ENCODE measurements around the gene DGCR2. TPM values are rescaled to one million over a fixed set of nuclear protein-coding genes. Genes with fewer than 3 reads are reported as not detected.

Gene DGCR2
- total RNA-seq, 1 donor from 2014 or later, result 36.4 TPM

DNA sequence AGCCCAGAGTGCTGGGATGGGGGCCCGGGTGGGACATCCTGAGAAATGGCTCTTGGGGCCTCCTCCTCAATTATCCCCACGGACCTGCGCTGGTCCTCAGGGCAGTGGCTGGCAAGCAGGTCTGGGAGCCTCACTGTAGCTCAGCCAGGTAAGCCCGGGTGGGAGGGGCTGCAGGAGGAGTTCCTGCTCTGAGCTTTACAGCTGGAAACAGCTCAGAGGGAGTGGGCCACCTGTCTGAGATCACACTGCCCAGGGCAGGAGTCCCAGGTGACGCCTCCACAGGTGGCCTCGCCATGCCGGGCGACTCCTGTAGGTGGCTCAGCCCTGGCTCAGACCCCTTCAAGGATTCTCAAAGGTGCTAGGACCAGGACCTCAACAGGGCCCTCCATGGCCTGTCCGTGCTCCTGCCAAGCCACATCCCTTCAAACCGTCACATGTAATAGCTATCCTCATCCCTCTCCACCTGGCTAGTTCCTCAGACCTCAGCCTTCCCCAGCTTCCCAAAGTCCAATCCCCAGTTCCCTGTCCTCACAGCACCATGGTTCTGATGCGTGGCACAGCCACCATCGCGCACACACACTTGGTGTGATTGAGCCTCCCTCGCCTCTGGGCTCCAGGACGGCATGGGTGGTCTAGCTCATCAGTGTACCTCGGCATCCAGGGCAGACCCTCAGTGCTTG is 5.3 kb upstream of the DGCR2 start:
- no peak for DNase-seq (ENCODE audit: low read depth, low spot score)

DNA sequence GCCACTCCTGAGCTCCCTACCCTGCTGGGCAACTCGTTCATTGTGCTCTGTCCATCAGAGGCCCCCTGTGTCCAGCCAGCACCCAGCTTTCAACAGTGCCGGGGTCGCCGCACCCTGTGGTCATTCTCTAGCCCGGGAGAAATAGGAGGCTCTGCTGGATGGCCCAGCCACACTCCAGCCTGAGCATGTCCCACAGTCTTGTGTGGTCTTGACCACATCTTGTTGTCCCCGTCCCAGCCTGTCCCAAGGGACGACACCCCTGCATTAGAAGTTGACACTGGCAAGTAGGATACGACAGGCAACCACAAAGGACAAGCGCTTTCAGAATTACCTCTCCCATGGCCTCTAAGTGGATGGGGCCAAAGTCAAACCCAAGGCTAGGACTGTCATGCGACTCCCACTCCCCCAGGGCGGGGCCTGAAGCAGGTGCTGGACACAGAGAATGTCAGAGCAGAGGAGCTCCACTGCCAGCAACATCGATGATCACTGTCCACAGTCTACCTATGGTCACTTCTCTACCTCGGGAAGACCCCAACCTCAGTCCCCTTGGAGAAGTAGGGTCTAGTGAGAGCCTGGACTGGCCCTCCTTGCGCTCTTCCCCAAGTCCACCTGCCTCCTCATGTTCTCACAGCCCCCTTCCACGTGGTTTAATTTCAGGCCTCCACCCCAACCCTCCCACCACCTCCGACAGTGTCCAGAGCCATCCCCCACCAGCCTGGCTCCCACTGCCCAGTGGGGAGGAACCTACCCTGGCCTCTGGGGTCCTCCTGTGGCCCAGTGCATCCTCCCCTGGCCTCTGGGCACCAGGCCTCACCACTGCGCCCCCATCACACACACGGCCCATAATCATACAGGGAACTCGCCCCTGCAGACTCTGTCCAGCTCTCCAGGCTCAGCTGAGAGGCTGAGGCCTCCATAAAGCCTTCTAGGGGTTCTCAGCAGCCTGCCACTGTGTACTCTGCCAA is 4.4 kb upstream of the DGCR2 start:
- DNase-seq (ENCODE audit: low read depth, low spot score), result no peak

DNA sequence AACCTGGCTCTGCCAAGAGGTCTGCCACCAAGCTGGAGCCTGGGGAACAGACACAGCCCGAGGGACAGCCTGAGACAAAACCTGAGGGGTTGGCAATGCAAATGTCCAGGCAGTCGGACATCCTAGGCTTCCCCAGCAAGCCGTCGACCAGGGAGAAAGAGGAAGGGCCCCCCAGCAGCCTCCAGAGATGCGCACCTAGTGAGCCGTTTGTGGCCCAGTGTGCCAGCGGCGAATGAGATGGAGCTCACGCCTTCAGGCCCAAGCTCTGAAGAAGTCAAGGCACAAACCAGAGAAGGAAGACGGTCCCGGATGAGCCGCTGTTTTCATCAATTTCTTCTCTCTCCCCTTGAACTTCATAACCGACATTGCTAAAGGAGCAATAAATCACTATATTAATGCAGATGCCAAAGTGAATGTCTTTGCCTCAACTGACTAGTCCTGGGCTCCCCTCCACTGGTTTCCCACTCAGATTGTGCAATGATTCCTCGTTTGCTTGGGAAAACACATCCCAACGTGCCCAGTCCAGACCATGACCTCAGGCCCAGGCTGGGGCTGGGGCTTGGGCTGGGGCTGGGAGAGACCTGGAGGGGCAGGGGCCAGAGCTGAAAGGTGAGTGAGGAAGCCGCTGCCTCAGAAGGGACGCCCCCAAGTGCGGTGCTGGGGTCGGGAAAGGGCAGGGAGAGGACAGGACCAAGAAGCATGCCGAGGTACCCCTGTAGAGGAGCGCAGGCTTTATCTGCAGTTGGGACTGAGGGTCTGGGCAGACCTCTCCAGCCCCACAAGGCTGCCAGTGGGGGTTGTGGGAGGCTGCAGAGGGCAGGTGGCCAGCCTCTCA is 3.5 kb upstream of the DGCR2 start:
- no peak for DNase-seq (ENCODE audit: low read depth, low spot score)

DNA sequence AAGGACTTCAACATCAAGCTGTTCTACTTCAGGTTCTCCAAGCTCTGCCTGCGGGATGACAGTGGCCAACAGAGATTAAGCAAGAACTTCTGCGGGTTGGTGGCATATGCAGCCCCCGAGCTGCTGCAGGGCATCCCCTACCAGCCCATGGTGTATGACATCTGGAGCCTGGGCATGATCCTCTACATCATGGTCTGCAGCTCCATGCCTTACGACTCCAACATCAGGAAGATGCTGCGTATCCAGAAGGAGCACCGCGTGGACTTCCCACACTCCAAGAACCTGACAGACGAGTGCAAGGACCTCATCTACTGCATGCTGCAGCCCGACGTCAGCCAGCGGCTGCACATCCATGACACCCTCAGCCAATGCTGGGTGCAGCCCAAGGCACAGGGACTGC is 2.8 kb upstream of the DGCR2 start:
- DNase-seq (ENCODE audit: low read depth, low spot score), result no peak

DNA sequence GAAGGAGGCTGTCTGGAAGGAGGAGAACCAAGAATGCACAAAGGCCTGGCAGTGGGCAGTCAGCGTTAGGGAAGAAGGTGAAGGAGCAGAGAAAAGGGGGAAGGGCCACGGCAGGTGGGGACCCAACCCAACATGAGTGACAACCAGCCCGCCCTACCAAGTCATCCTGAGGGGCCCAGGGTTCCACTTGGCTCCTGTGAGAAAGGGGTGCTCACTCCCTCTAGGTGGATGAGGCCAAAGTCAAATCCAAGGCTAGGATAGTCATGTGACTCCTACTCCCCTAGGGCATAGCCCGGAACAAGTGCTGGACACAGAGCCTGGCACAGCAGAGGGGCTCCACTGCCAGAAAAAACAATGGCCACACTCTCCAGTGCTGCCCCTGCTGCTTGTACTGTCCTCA is 2.2 kb upstream of the DGCR2 start:
- DNase-seq (ENCODE audit: low read depth, low spot score), result no peak

DNA sequence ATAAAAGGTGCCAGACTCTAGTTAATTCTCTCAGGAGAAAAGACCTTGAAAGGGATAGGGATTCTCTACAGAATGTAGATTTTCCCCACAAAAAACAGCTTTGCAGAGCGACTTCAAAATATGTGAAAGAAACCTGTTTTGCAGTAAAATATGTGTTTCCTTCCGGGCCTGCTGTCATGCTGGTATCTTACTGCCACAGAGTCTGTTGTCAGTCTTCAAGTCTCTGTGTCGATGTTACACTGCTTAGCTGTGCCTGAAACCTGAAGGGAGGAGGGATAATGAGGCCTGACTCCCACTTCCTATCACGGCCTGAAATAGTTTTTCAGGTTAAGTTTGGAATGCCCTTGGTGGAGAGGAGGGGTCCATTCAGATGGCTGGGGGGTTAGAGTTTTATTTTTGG is 1.7 kb upstream of the DGCR2 start:
- DNase-seq (ENCODE audit: low read depth, low spot score), result no peak

DNA sequence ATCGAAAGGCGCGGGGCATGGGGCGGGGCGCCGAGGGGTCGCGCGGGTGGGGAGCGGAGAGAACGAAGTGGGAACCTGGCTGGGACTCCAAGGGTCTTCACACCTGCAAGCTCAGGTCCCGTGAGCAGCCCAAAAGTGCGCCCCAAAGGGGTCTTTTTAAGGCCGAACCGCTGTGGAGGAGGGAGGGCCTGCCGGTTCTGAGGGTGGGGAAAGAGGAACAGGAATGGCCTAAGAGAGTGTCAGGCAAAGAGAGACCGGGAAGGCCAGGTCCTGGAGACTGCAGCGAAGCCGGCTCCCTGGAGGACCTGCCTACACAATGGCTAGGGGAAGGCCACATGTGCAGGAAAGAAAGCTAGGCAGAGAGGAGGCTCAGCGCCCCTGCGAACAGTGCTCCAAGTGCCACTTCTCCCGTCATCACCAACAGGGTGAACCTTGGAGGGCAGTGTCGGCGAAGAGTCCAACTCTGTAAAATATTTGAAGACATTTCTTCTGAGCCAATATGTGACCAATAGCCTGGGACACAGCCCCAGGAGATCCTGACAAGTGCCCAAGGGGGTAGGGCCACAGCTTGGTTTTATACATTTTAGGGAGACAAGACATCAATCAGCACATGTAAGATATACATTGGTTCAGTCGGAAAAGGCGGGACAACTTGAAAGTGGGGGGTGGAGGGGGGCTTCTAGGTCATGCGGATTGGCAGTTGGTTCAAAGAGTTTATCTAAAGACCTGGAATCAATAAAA is 710 bp upstream of the DGCR2 start:
- DNase-seq (ENCODE audit: low read depth, low spot score), result no peak

DNA sequence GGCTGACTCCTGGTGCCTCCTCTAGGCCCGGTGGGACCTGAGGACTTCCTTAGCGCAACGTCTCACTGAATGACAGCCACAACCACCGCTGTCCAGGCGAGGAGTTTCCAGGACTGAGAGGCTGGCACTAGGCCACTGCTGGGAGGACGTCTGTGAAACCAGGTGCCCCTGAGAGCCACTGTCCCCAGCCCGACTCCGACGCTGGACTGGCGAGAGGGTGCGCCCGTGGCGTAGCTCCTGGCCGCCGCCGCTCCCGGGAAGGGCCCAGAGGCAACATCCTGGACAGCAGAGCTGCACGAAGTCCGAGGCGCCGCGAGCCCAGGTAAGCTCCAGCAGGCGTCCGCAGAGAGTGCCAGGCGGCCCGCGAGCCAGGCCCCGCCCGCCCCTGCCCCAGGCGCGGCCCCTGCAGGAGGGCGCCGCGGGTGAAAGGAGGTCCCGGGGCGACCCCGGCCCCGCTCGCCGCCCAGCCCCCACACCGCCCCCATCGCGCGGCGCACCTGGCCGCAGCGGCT is 525 bp downstream of the DGCR2 start:
- no peak for DNase-seq (ENCODE audit: low read depth, low spot score)

DNA sequence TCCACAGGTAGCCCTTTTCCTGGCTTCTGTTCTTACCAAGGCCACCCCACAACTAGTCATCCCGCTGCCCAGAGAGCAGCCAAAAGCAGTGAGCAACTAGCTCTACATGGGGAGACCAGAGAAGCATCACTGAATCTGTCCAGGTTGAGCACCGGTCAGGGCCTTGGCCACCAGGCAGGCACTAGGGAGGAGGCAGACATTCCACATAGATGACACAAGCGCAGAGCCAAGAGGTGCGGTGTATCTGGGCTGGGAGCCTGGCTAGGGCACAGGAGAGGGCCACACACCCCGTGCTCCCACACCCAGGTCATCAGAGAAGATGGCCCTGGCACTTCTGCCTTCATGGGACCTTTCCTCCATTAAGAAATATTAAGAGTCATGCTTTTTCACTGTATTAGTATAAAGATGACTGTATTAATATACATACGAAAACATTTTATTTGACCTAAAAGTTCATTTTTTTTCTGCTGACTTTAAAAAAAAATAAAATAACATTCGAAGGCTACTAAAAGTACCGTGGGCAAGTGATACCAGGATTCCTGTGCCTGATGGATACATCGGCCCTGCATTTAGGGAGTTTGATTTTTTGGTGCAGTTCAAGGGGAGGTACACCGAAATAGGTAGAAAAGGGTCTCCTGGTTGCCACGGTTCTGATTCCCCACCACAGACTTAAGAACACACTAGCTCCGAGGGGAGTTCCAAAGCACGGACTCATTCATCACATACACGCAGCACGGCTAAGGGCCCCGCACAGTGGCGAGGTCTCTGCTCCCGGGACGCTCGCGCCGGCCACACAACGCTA is 1.2 kb downstream of the DGCR2 start:
- DNase-seq (ENCODE audit: low read depth, low spot score), result no peak

DNA sequence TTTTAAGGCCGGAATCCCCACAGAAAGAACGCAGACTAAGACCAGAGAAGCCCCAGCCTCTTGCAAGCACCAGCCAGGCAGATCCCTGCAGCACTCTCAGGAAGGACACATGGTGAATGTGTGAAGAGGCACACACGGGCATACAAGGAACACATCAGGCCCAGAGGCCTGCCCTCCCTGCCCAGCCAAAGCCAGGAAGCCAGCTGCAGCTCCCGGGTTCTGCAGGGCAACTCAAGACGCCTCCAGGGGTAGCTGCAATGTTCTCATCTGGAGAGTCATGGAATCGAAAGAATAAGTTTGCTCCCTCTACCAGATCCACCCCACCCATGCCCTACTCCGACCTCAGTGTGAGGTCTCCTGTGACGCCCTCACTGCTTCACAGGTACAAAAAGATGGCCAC is 2.3 kb downstream of the DGCR2 start:
- DNase-seq (ENCODE audit: low read depth, low spot score), result no peak

DNA sequence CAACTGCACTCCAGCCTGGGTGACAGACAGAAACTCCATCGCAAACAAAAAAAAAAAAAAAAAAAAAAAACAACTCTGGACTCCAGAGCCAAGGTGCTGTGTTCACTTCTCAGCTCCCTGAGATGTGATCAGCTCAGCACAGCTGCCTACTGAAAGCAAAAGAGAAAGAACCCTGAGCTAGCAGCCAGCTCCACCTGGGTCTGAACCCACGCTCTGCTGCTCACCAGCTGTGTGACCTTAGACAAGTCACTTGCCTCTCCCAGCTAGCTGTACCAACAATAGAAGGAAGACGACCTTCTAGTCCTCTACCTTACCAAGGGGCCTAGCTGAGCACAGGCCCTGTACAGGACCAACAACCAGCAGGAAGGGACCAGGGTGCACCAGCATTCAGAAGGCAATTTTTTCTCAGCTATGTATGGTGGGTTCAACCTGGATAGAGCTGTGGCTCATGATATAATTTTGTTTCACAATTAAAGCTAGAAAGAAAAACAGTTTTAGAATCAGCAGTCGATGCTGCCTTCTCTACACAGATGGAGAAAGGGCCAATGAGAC is 3.8 kb downstream of the DGCR2 start:
- no peak for DNase-seq (ENCODE audit: low read depth, low spot score)

DNA sequence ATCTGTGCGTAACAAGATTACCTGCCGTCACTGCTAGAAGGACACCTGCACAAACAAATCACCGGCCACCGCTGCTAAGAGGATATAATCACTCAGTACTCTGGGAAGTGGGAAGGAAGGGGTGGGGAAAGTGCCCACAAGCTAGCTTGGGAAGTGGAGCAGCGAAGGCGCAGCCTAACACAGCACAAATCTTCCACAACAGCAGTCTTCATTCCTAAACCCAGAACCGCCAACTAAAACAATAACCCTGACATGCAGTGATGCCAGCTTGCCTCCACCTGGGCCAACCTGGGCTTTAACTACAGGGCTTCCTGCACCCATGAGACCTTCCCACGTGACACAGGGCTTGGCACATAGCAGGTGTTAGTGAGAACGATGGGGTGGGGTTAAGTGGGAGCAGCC is 5.1 kb downstream of the DGCR2 start:
- DNase-seq (ENCODE audit: low read depth, low spot score), result no peak

DNA sequence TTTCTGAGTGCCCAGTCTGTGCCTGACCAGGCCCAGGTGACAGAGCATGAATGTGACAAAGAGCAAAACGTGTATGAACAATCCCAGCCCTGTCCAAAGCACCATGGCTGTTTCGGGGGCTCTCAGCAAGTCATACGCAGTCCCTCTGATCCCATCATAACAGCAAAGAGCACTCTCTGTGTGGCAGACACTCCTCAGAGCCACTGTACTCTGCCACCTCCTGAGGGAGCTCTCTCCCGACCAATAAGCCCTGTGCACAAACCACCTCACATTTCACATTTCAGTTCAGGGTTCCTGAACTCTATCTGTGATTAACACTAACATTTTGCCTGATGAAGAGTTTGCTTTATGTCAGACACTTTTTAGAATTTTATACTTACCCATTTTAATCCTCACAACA is 6.6 kb downstream of the DGCR2 start:
- DNase-seq (ENCODE audit: low read depth, low spot score), result no peak

DNA sequence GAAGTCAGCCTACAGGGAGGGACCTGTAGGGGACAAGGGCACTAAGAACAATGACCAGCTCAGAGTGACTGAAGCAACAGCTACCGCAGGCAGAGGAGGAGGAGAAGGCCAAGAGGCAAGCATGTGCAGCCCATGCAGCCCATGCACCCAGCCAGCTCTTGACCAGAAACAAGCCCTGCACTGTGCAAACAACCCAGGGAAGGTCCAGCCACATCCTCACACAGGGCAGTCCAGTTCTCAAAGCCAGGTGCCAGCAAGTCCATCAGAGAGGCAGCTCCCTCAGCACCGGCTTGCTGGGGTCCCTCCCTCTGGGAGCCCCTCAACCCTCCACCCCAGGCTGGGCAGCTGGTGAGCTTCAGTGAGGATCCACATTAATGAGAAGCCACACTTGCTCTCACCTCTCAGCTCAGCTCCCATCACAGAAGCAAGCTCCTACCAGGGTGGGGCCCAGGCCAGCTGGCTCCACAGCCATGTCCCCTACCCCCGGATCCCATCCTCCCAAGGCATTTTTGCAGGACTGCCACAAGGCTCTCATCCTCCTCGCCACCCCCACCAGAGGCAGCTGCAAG is 7.1 kb downstream of the DGCR2 start:
- DNase-seq (ENCODE audit: low read depth, low spot score), result no peak

DNA sequence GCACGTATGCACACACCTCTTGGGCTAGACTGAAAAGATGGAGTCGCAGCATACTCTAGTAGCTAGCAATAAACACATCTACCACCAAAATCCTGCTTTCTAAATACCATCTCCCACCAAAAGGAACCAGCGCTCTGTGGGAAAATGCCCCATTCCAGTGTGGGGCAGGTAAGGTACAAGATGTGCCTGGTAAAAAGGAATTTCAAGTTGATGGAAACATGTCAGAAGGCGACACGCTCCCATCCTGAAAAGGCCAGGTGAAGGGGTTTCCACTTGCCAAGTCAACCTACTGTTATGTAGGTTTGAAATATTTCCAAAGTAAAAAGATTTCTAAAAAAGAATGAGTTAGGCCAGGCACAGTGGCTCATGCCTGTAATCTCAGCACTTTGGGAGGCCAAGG is 8.8 kb downstream of the DGCR2 start:
- no peak for DNase-seq (ENCODE audit: low read depth, low spot score)

DNA sequence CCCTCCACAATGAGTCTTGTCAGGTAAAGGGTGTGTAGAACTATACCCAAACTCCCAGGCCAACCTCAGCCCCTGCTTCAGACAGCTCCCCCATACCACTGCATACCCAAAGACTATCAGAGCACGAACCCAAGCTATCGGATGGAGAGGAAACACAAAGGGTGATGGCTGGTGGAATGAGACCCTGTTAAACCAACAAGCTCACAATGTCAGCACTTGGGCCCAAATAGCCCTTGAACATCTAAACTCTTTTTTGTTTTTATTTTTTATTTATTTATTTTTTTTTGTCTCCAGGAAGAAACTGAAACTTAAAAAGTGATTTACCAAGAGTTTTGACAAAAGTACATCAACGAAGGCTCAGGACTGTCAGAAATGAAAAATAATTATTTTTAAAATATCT is 10.6 kb downstream of the DGCR2 start:
- no peak for DNase-seq (ENCODE audit: low read depth, low spot score)

DNA sequence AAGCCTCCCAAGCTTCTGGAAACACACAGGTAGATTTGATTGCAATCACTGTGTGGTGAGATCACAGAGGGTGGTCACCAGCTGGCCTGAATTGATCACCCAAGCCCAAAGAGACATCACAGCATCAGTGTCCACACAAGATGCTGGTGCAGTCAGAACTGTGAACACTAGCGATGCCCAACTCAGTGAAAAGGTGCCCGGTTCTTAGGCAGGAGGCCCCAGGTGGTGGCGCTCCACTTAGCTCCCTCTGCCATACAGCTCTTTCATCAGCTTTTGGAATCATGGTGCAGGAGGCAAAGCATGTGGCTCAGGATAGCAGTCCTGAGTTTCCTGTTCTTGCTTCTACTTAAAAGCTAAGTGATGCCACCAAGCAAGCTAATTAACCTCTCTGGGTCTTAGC is 11.1 kb downstream of the DGCR2 start:
- DNase-seq (ENCODE audit: low read depth, low spot score), result no peak

DNA sequence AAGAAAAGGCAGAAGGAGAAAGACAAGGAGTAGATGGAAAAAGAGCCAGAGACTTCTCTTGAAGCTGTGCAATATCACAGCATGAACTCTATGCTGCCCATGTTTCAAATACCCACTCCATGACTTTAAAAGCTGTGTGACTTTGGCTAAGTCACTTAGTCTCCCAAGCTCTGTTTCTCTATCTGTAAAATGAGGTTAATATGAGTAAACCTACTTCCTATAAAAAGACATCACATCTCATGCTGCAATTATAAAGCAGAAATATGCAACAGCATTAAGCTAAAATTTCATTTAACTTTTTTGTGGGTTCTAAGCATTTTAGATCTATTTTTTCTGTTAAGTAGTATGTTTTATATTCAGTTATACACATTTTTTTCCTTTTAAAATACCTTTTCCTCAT is 11.6 kb downstream of the DGCR2 start:
- DNase-seq (ENCODE audit: low read depth, low spot score), result no peak

DNA sequence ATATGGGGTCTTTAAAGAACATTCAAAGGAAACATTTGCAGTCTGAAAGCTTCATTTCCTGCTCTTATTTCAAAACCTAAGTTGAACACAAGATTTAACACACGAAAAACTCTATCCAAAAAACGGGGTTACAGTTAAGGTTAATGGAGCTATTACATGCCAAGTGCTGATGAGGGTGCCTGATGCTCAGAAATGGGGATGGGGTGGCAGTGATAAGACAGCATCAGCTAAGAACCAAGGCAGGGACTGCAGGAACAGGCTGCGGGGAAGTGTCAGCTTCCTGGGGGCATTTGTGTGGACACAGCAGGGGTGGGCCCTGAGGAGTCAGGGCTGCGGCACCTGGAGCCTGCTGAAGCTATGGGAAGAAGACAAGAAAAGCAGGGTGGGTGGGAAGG is 12.2 kb downstream of the DGCR2 start:
- DNase-seq (ENCODE audit: low read depth, low spot score), result no peak
